NCI-H82 treated with DMSO at 0.1 percent for 48 hours (cell line): ENCODE results near the gene GPHB5.

Experiments
- DNase-seq: peaks from one replicate; lab custom pipeline; 2025; ENCODE audit not compliant: unreplicated experiment; lab: John Stamatoyannopoulos, UW

Gene GPHB5

DNA sequence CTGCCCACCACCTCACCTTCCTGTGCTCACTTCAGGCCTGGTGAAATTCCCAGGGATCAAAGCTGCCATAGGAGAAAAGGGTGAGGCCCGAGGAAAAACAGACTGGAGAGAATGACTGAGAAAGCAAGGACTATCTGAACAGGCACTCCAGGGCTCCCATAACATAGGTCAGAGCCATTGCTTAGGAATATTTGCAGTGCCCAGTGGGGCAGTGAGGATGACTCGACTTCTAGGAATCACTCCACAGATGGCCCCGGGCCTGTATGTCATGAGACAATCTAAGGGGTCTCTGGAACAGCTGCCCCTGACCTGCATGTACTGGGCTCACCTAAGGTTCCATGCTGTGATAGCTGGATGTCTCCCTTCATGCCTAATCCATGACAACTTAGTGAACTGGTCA is 51.6 kb downstream of the GPHB5 start:
- no peak for DNase-seq

DNA sequence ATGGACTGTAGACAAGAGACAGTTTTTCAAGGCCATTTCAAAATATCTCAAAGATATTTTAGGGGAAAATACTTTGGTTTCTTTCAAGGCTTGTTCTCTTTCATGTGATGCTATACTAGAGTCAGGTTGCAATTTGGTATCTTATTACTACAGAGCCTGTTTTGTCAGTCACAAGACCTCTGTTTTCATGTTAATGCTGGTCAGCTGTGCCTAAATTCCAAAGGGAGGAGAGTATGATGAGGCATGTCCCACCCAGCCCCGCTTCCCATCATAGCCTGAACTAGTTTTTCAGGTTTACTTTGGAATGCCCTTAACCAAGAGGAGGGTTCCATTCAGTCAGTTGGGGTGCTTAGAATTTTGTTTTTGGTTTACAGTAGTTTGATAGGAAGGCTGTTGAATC is 52.6 kb downstream of the GPHB5 start:
- no peak for DNase-seq
